Activated CD4-positive, alpha-beta T cell treated with anti-CD3 and anti-CD28 coated beads, Interleukin-2, Interleukin-6, amounts not matched to agents 100 ng/mL and 50 ng/mL, durations not matched to agents 16 hours and 8 hours (primary cell): ENCODE data around the gene RALGPS1.

Experiments used
- DNase-seq: peaks from one replicate; pipeline ENCODE4 v3.0.0-alpha.2; 2020

Gene RALGPS1

GRCh38 chr9:127022913-127023660 lies 108.5 kb downstream of the RALGPS1 start:
- DNase-seq: no peak

GRCh38 chr9:127025042-127025441 lies 110.5 kb downstream of the RALGPS1 start:
- DNase-seq: no peak

GRCh38 chr9:127027694-127028093 lies 113.1 kb downstream of the RALGPS1 start:
- DNase-seq: no peak

GRCh38 chr9:127029548-127029947 lies 115.0 kb downstream of the RALGPS1 start:
- DNase-seq: no peak

- DNase-seq: no peak
These were observed 116.5 kb downstream of the RALGPS1 start for GRCh38 chr9:127030814-127031740.

- no peak for DNase-seq
These were observed 117.7 kb downstream of the RALGPS1 start for GRCh38 chr9:127032256-127032655.

- no peak for DNase-seq
These were observed 118.5 kb downstream of the RALGPS1 start for GRCh38 chr9:127033061-127033460.

- no peak for DNase-seq
These were observed 119.2 kb downstream of the RALGPS1 start for GRCh38 chr9:127033789-127034188.

GRCh38 chr9:127034691-127035090 lies 120.1 kb downstream of the RALGPS1 start:
- DNase-seq: no peak

- DNase-seq: no peak
These were observed 120.8 kb downstream of the RALGPS1 start for GRCh38 chr9:127035423-127035822.

GRCh38 chr9:127035948-127036347 lies 121.4 kb downstream of the RALGPS1 start:
- no peak for DNase-seq

- no peak for DNase-seq
These were observed 121.9 kb downstream of the RALGPS1 start for GRCh38 chr9:127036437-127036836.

GRCh38 chr9:127038531-127038930 lies 123.9 kb downstream of the RALGPS1 start:
- no peak for DNase-seq

GRCh38 chr9:127039492-127039891 lies 124.9 kb downstream of the RALGPS1 start:
- DNase-seq: no peak

- DNase-seq: no peak
These were observed 130.6 kb downstream of the RALGPS1 start for GRCh38 chr9:127045148-127045547.

GRCh38 chr9:127047971-127048370 lies 133.4 kb downstream of the RALGPS1 start:
- DNase-seq: no peak

GRCh38 chr9:127049044-127049443 lies 134.5 kb downstream of the RALGPS1 start:
- DNase-seq: peak; percentile 84

GRCh38 chr9:127049581-127049980 lies 135.0 kb downstream of the RALGPS1 start:
- DNase-seq: no peak

- no peak for DNase-seq
These were observed 135.6 kb downstream of the RALGPS1 start for GRCh38 chr9:127050152-127050551.

GRCh38 chr9:127050591-127051001 lies 136.0 kb downstream of the RALGPS1 start:
- no peak for DNase-seq

GRCh38 chr9:127051881-127052595 lies 137.5 kb downstream of the RALGPS1 start:
- DNase-seq: no peak

GRCh38 chr9:127053057-127053821 lies 138.7 kb downstream of the RALGPS1 start:
- no peak for DNase-seq
